Immature natural killer cell (primary cell): Measurements from ENCODE around the gene KIAA1143. TPM values are rescaled to one million over a fixed set of nuclear protein-coding genes. Genes with fewer than 3 reads are reported as not detected.

Source experiments
- DNase-seq, 3 donors: peaks; one replicate each; pipeline ENCODE4 v3.0.0; 2022; ENCODE audit warnings: mixed read lengths in 1 of 3
- H3K27ac Mint-ChIP-seq, 6 donors: one replicate each; pipeline ENCODE4 v1.8.0; 2020; ENCODE audit warnings: mixed read lengths in 6 of 6, mild to moderate bottlenecking in 5 of 6, inconsistent platforms in 4 of 6, moderate library complexity in 3 of 6
- H3K27me3 Mint-ChIP-seq, 3 donors: one replicate each; pipeline ENCODE4 v1.8.0; 2020 to 2021; ENCODE audit warnings: low read depth in 3 of 3, mild to moderate bottlenecking in 3 of 3, mixed read lengths in 3 of 3, moderate library complexity in 3 of 3, inconsistent platforms in 1 of 3
- H3K36me3 Mint-ChIP-seq, 3 donors: one replicate each; pipeline ENCODE4 v1.8.0; 2020; ENCODE audit warnings: mixed read lengths in 3 of 3, inconsistent platforms in 2 of 3, mild to moderate bottlenecking in 2 of 3
- H3K4me1 Mint-ChIP-seq, 2 donors: one replicate each; pipeline ENCODE4 v1.8.0; 2020; ENCODE audit warnings: inconsistent platforms in 2 of 2, mild to moderate bottlenecking in 2 of 2, mixed read lengths in 2 of 2, moderate library complexity in 1 of 2
- H3K4me3 Mint-ChIP-seq, 5 donors: one replicate each; pipeline ENCODE4 v1.8.0; 2020; ENCODE audit warnings: mild to moderate bottlenecking in 5 of 5, mixed read lengths in 5 of 5, inconsistent platforms in 3 of 5, moderate library complexity in 3 of 5
- H3K9me3 Mint-ChIP-seq, 6 donors: one replicate each; pipeline ENCODE4 v1.8.0; 2020; ENCODE audit warnings: mild to moderate bottlenecking in 6 of 6, mixed read lengths in 6 of 6, inconsistent platforms in 4 of 6, moderate library complexity in 3 of 6
- polyA plus RNA-seq, 3 donors: library from polyadenylated mRNA; unstranded; fragments of 300-500 nt; fragmentation: Illumina TruSeq; gene quantifications; one replicate each; pipeline ENCODE4 v1.2.3, GENCODE V29; 2021

The KIAA1143 gene
- 10 to 100 TPM; 10.5 to 37.5 (median 31.1) TPM for polyA plus RNA-seq

DNA sequence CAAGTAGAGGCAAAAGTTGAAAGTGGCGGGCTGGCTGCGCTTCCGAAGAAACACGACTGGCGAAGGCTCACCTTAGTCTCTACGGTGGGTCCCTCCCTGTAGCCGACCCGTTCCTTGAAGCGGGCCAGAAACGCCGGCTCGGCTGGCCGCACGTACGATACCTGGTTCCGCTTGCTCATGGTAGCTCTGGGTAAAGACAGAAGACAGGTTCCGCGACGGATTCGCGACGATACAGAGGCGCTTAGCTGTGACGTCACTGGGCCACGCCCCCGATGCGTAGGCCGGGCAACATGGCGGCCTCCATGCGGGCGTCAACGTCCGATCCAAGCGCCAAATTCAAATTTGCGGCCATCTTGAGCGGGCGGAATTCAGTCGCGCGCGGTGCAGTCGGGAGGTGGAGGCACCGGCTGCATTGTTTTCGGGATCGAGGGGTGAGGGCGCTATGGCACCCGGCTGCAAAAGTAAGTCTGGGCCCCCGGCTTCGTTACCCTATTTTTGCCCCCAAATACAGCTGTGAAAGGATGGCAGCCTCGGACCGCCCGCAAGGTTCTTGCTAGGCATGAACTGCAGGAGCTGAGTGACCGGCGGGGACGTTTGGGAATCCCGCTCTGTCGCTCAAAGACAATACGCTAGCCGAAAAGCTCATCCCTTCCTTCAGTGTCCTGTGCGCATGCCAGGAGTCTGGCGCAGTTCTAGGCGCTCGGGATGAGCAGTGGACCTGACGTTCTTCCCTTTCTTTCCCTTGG, at the start of gene KIAA1143, which contains the start of gene KIF15:
KIAA1143 (minus strand) TSS at position 196 of the 746 bp plus-strand sequence; CDS start at position 179, 17 bp downstream.
KIF15 (plus strand) TSS at position 371 of the 746 bp plus-strand sequence; CDS start at position 443, 72 bp downstream.
- H3K4me1 Mint-ChIP-seq: peaks cover 33 to 51% of the 10 kb centered on the region in 2 donors
- peaks cover 0 to 4% (median 1%) of the 10 kb centered on the region in 6 donors for H3K9me3 Mint-ChIP-seq
- peak within 1 kb of the TSS; percentile 89 to 93 (median 92) for H3K4me3 Mint-ChIP-seq
- peak within 1 kb of the TSS; percentile 87 to 94 (median 90) for H3K27ac Mint-ChIP-seq
- peaks cover 4 to 7% (median 7%) of the 10 kb centered on the region in 3 donors for H3K27me3 Mint-ChIP-seq
- DNase-seq: peak; percentile 93 to 94 (median 93)
- peaks cover 17 to 29% (median 29%) of the 10 kb centered on the region in 3 donors for H3K36me3 Mint-ChIP-seq

DNA sequence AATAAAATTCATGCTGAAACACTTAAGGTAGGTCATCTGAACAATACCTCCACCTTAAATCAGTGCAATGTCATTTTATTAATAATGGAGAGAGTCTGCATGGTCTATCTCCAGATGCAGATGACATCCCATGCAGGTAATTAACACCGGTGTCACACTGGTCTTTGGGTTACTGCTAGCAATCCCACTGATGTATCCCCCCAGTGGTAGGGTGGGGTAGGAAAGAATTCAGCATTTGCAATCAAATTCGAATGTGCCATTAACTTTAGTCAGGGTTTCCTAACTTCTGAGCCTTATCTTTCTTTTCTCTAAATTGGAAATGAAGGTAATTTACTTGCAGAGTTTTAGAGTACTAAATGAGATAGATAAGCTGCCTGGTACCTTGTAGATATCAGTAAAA, 44.5 kb upstream of the KIAA1143 start:
- no peaks in the 10 kb centered on the region for H3K9me3 Mint-ChIP-seq
- H3K36me3 Mint-ChIP-seq: peaks cover 0 to 3% (median 0%) of the 10 kb centered on the region in 3 donors
- no peak overlapping the region for H3K4me3 Mint-ChIP-seq
- DNase-seq: no peak
- no peak overlapping the region for H3K27ac Mint-ChIP-seq
- H3K27me3 Mint-ChIP-seq: no peaks in the 10 kb centered on the region
- no peaks in the 10 kb centered on the region for H3K4me1 Mint-ChIP-seq

DNA sequence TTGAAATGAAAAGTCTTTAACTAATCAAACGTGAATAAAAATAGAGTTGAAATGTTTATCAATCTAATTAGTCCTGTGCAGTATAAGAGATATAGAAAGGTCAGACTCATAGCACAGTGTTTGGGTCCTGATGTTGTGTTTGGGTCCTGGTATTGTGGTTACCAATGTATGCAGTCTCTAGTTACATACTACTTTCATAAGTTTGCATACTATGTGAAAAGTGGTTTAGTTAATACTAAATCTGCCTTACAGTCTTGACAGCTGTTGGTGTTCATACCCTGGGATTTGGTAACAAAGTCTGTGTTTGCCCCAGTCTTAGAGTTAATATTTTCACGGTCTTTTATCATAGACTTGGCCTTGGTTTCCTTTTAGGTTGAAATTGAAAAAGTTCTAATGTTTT, 41.9 kb upstream of the KIAA1143 start:
- no peaks in the 10 kb centered on the region for H3K4me1 Mint-ChIP-seq
- no peaks in the 10 kb centered on the region for H3K27me3 Mint-ChIP-seq
- H3K4me3 Mint-ChIP-seq: no peak overlapping the region
- no peak overlapping the region for H3K27ac Mint-ChIP-seq
- H3K9me3 Mint-ChIP-seq: no peaks in the 10 kb centered on the region
- no peak for DNase-seq
- no peaks in the 10 kb centered on the region for H3K36me3 Mint-ChIP-seq

DNA sequence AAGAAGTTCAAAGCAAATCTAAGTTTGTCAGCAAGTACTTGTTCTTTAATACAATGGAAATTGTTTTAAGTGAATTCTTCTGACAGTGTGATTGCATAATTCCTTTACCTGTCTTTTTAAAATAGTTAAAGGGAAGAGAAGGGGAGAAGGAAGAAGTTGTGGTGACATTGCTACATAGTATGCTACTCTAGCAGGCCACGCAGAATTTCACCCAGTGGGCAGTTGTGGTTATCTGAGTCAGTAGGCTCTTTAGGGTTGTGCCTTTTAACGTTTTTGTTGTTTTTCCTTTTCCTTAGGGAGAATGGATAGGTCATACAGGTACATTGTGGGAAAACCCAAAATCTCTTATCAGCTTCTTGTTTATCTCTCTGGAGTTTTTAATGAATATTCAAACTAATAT, 40.6 kb upstream of the KIAA1143 start:
- H3K27me3 Mint-ChIP-seq: no peaks in the 10 kb centered on the region
- DNase-seq: no peak
- no peaks in the 10 kb centered on the region for H3K4me1 Mint-ChIP-seq
- H3K27ac Mint-ChIP-seq: no peak overlapping the region
- H3K9me3 Mint-ChIP-seq: no peaks in the 10 kb centered on the region
- no peak overlapping the region for H3K4me3 Mint-ChIP-seq
- no peaks in the 10 kb centered on the region for H3K36me3 Mint-ChIP-seq

DNA sequence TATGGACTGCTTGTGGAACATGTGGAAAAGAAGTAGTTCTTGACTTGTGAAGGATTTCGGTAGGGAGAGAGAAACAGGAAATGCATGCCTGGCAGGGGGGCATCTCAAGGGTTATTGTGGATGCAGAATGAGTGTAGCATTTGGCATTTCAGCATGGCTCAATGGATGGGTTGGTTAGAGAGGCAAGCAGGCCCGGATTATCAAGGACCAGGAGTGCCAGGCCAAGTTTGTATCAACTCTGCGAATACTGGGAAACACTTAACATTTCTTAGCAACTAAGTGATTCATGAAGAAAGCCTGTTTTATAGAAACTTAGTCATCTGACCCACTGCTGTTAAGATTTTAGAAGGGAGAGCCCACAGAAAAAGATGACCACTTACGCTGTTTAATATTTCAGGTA, 33.8 kb upstream of the KIAA1143 start:
- no peak for DNase-seq
- H3K36me3 Mint-ChIP-seq: peaks cover 0 to 9% (median 0%) of the 10 kb centered on the region in 3 donors
- no peaks in the 10 kb centered on the region for H3K4me1 Mint-ChIP-seq
- H3K27me3 Mint-ChIP-seq: no peaks in the 10 kb centered on the region
- no peak overlapping the region for H3K4me3 Mint-ChIP-seq
- H3K9me3 Mint-ChIP-seq: no peaks in the 10 kb centered on the region
- peak overlapping the region in 1 of 6 donors; percentile 6 for H3K27ac Mint-ChIP-seq

DNA sequence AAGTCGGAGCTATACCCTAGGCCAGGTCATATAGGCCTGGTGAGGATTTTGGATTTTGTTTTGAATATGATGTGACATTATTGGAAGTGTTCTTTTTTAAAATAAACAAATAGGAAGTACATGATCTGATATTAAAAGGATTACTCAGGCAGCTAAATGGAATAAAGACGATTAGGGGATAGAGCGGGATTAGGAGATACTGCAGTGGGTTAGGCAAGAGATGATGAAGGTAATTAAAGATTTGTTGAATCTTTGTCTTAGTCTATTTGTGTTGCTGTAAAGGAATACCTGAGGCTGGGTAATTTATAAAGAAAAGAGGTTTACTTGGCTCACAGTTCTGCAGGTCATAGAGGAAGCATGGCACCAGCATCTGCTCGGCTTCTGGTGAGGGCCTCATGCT, 21.5 kb upstream of the KIAA1143 start:
- H3K4me3 Mint-ChIP-seq: no peak overlapping the region
- H3K27ac Mint-ChIP-seq: no peak overlapping the region
- no peak for DNase-seq
- H3K27me3 Mint-ChIP-seq: peaks cover 0 to 2% (median 0%) of the 10 kb centered on the region in 3 donors
- no peaks in the 10 kb centered on the region for H3K9me3 Mint-ChIP-seq
- peaks cover 0 to 3% (median 0%) of the 10 kb centered on the region in 3 donors for H3K36me3 Mint-ChIP-seq
- H3K4me1 Mint-ChIP-seq: no peaks in the 10 kb centered on the region

DNA sequence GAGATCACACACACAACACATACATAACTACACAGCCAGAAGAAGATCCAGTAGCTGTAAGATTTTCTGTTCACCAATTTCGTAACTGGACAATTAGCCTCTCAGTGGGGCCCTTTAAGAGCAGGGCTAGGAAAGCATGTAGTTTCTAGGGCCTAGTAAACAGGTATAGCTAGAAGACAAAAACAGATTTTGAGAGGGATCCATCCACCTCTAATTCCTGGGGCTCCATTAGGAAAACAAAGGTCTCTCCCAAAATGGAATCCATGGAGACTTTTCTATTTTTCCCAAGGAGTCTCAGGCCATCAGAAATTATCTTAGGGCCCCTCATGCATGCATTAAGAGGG, 10.7 kb upstream of the KIAA1143 start:
- Mint-ChIP-seq H3K27ac (no peak overlapping the region), H3K4me3 (no peak overlapping the region), H3K36me3 (peaks cover 11 to 34% (median 16%) of the 10 kb centered on the region in 3 donors), H3K9me3 (peaks cover 9 to 25% (median 18%) of the 10 kb centered on the region in 6 donors), H3K27me3 (peaks cover 0 to 1% (median 0%) of the 10 kb centered on the region in 3 donors), H3K4me1 (no peaks in the 10 kb centered on the region)
- DNase-seq: no peak

DNA sequence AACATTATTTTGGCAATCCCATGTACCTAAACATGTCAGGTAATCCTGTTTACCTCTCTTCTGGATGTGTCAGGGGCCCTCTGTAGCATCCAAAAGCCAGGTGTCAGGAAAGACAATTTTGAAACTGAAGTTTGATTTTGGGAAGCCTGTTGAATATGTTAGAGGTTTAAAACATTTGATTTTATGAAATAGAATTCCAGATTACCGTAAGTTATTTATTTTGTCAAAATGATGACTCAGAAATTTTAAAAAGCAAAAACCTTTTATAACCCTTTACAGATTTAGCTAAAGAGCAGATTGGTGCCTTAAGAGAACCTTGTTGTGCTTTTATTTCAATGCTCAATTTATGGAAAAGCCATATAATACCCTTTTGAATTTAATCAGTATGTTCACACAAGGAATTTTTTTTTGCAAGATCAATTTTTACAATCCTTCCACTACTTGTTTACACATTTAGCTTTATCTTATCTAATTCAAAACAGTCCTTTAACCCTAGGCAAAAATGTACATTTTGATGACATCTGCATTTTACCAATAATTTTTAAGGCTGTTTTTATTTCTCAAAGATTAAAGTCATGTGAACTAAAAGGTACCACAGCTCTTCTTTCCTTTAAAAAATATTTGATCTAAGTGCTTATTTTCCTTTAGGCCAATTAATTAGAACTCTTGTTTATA, 10.1 kb upstream of the KIAA1143 start:
- H3K27me3 Mint-ChIP-seq: peaks cover 0 to 1% (median 0%) of the 10 kb centered on the region in 3 donors
- no peaks in the 10 kb centered on the region for H3K4me1 Mint-ChIP-seq
- H3K4me3 Mint-ChIP-seq: no peak overlapping the region
- H3K36me3 Mint-ChIP-seq: peaks cover 11 to 36% (median 16%) of the 10 kb centered on the region in 3 donors
- no peak for DNase-seq
- H3K9me3 Mint-ChIP-seq: peaks cover 9 to 25% (median 18%) of the 10 kb centered on the region in 6 donors
- H3K27ac Mint-ChIP-seq: no peak overlapping the region

DNA sequence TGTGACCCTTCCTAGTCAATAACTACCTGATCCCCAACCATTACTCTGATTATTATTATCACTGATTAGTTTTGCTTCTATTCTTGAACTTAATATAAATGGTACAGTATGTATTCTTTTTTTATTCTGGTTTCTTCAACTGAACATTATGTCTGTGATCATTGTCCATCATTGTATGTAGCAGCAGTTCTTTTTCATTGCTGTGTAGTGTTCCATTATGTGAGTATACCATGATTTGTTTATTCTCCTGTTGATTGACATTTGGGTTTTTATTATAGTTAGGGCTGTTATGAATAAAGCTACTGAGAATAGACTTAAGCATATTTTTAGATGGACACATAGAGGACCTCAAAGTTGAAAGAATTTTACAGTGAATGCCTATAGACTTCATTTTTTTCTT, 2.8 kb upstream of the KIAA1143 start:
- peaks cover 2 to 7% (median 6%) of the 10 kb centered on the region in 3 donors for H3K27me3 Mint-ChIP-seq
- H3K27ac Mint-ChIP-seq: no peak overlapping the region
- H3K9me3 Mint-ChIP-seq: peaks cover 0 to 8% (median 2%) of the 10 kb centered on the region in 6 donors
- no peak for DNase-seq
- H3K4me3 Mint-ChIP-seq: no peak overlapping the region
- peaks cover 4 to 22% (median 15%) of the 10 kb centered on the region in 3 donors for H3K36me3 Mint-ChIP-seq
- peaks cover 17 to 28% of the 10 kb centered on the region in 2 donors for H3K4me1 Mint-ChIP-seq

DNA sequence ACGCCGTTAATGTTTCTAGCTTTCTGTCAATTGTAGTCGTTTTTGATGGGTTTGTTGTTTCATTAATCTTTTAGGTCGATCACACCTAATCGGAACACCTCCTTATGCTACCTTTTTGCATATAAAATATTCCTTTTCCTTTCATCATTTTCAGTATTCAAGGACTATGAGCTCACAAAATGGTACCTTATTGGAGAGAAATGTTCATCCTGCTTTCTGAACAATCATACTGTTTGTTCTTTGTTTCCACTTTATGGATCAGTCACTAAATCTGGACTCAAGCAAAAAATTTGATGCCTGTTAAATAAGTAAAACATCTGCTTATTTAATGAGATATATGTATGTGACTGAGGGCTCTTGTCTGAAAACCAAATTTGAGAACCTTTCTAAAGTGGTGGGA, 1.3 kb upstream of the KIAA1143 start:
- peaks cover 10 to 27% (median 23%) of the 10 kb centered on the region in 3 donors for H3K36me3 Mint-ChIP-seq
- H3K27me3 Mint-ChIP-seq: peaks cover 4 to 7% (median 7%) of the 10 kb centered on the region in 3 donors
- no peak for DNase-seq
- H3K4me1 Mint-ChIP-seq: peaks cover 27 to 43% of the 10 kb centered on the region in 2 donors
- H3K9me3 Mint-ChIP-seq: peaks cover 0 to 4% (median 0%) of the 10 kb centered on the region in 6 donors
- peak overlapping the region in 1 of 6 donors; percentile 94 for H3K27ac Mint-ChIP-seq
- peak overlapping the region; percentile 89 to 93 (median 92) for H3K4me3 Mint-ChIP-seq

DNA sequence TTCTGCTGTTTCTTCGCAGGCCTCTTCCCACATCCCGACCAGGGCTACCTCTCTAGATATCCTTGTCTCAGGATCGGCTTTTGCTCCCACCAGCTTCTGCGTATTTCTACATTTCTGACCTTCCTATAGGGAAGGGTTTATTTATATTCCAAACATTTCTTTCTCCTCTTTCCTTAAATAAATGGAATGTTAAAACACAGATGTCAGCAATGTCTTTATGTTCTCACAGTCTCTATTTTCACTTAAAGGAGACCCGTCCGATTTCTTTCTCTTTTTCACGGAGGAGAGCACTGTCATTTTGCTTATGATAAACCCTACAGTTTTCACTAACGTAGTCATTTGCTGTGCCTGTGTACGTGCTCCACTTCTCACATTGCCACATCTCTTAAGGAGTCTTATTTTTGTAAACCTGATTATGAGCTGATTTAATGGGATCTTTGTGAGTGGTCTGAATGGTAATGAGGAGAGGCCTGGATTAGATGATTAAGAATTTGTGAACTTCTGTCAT, 805 bp upstream of the KIAA1143 start:
- Mint-ChIP-seq H3K9me3 (peaks cover 0 to 4% (median 1%) of the 10 kb centered on the region in 6 donors), H3K27ac (peak overlapping the region in 4 of 6 donors; percentile 35 to 94 (median 74)), H3K27me3 (peaks cover 4 to 7% (median 7%) of the 10 kb centered on the region in 3 donors), H3K36me3 (peaks cover 15 to 30% (median 26%) of the 10 kb centered on the region in 3 donors), H3K4me3 (peak overlapping the region; percentile 89 to 93 (median 92)), H3K4me1 (peaks cover 31 to 47% of the 10 kb centered on the region in 2 donors)
- no peak for DNase-seq

DNA sequence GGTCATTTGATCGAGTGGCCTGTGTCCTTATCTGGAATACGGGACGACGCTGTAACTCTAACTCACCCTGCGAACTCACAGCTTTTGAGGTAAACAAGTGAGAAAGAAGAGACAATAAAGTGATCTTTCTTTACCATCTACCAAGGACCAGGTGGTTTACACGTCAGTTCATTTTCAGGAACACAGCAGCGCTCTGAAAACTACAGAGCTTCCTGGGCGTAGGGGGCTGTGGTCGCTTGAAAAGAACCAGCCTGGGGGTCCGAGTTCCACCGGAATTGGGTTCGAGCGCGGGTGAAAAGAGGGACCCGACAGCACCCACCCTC, 357 bp downstream of the KIAA1143 start:
- Mint-ChIP-seq H3K4me1 (peaks cover 33 to 51% of the 10 kb centered on the region in 2 donors), H3K27ac (peak overlapping the region; percentile 87 to 94 (median 90)), H3K36me3 (peaks cover 17 to 33% (median 25%) of the 10 kb centered on the region in 3 donors), H3K4me3 (peak overlapping the region; percentile 89 to 93 (median 92)), H3K9me3 (peaks cover 0 to 4% (median 1%) of the 10 kb centered on the region in 6 donors), H3K27me3 (peaks cover 4 to 7% (median 7%) of the 10 kb centered on the region in 3 donors)
- no peak for DNase-seq

DNA sequence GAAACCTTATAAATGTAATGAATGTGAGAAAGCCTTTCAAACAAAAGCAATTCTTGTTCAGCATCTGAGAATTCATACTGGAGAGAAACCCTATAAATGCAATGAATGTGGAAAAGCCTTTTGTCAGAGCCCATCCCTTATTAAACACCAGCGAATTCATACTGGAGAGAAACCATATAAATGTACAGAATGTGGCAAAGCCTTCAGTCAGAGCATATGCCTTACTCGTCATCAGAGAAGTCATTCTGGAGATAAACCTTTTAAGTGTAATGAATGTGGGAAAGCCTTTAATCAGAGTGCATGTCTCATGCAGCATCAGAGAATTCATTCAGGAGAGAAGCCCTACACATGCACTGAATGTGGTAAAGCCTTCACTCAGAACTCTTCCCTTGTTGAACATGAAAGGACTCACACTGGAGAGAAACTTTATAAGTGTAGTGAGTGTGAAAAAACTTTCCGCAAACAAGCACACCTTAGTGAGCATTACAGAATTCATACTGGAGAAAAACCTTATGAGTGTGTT, 26.7 kb downstream of the KIAA1143 start:
- Mint-ChIP-seq H3K4me1 (peaks cover 8 to 14% of the 10 kb centered on the region in 2 donors), H3K9me3 (peaks cover 52 to 95% (median 84%) of the 10 kb centered on the region in 6 donors), H3K36me3 (peaks cover 59 to 67% (median 60%) of the 10 kb centered on the region in 3 donors), H3K4me3 (no peak overlapping the region), H3K27me3 (peaks cover 0 to 3% (median 1%) of the 10 kb centered on the region in 3 donors), H3K27ac (no peak overlapping the region)
- DNase-seq: no peak
